GM21717 (cell line): ENCODE data around the gene CYP24A1.

Experiments
- ATAC-seq: cut with Tn5 transposase; IDR thresholded peaks from one replicate; pipeline ENCODE4 v1.9.1; 2021; ENCODE audit warnings: mild to moderate bottlenecking, moderate library complexity; ENCODE audit not compliant: unreplicated experiment

The CYP24A1 gene

DNA sequence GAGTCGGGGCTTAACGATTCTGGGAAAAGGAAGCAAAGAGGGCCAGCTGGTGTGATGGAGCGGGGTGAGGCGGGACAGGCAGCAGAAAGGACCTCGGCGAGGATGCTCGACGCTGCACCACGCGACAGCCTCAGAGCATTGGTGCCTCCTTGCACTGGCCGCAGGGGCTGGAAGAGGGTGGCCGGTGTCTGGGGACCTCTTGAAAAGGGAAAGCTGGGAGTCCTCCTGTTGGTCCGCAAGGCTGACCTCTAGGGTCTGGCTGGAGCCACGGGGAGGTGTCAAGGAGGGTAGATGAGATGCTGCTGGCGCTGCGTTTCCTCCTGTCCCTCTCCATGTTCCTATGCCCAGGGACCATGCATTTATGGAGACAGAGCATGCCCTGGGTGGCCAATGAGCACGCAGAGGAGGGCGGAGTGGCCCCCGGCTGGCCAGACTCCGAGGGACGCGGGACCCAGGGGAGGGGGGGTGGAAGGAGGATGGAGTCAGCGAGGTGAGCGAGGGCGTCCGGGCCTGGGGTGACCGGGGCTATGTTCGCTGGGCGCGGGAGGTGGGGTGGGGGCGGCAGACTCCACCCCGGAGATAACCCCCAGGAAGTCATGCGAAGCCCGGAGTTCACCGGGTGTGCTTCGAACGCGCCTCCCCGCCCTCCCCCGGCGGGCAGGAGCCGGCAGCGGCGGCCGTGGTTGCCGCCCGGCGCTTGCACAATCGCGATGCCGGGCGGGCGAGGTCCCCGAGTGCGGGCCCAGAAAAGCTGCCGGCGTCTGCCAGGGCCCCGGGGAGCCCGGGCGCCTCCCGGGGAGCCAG, at the start of gene CYP24A1:
Gene CYP24A1 (minus strand): TSS at position 334 of the 804 bp plus-strand sequence. CDS start 407 bp downstream, outside the sequence.
- ATAC-seq: no peak

DNA sequence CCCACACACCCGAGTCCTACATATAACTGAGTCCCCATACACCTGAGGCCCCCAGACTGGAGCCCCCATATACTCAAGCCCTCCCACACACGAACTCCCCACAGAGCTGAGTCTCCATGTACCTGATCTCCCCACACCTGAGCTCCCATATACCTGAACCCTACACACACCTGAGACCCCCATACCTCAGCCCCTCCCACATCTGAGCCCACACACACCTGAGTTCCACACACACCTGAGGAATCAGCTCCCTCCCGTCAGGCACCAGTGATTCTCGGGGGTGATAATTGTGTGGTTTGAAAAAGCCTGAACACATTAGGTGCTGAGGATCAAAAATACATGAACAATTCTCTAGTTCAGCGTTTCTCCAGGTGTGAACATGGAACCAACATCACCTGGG, 49.5 kb upstream of the CYP24A1 start:
- no peak for ATAC-seq

GRCh38 chr20:54221996-54222890, 48.5 kb upstream of the CYP24A1 start:
- no peak for ATAC-seq

DNA sequence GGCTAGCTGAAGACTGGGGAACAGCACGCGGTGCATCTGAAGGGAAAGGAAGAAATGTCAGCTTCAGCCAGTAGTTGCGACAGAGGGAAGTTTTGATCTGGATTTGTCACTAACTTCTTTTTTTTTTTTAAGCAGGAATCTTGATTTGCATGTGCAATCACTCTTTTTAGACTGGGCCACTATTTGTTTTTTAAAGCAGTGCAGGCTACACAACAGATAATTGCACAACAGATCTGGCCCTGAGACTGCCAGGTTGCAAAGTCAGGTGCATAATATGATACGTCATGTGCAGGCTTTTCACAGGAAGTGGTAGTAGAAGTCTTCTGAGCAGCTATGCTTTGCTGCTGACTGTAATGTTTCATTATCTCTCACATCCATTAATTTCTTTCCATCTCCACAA, 47.6 kb upstream of the CYP24A1 start:
- ATAC-seq: no peak

DNA sequence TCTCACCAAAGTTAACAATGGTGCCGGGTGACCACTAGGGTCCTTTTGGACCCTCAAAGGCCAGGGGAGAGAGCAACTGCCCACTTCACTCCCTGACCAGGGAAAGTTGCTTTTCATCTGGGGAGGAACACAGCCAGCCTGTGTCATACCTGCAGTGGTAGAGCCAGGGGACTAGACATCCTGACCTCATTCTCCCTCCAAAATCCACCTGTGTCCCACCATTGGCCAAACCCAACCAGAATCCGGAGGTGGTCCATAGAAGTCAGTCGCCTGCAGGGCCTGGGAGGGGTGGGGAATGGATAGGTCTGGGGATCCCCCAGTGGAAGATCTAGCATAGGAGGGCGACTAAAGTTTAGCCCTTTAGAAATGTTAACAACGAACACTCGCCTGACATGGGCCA, 46.9 kb upstream of the CYP24A1 start:
- ATAC-seq: no peak

DNA sequence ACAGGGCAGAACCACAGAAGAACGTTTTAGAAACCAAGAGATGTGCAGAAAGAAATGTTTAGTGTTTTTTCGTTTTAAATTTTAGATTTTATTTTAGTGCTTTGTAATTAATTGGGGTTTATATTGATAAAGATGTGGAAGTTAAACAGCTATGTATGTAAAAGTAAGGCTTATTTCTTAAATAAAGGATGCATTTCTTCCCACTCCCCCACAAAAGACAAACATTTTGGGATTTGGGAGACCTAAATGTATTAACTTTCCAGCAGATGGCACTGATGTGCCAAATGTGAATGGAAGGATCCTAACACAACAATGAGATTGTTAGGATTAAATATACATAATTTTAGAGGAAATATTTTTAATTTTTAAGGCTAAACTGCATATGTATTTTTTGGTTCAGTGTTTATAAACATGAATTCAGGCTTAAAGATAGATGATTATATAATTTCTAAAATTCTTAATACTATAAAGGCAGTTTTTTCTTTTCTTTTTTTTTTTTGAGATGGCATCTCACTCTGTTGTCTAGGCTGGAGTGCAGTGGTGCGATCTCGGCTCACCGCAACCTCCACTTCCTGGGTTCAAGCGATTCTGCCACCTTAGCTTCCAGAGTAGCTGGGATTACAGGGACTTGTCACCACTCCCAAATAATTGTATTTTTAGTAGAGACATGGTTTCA, 46.1 kb upstream of the CYP24A1 start:
- no peak for ATAC-seq

GRCh38 chr20:54218470-54218869, 44.7 kb upstream of the CYP24A1 start:
- no peak for ATAC-seq

GRCh38 chr20:54217762-54218161, 44.0 kb upstream of the CYP24A1 start:
- ATAC-seq: no peak

GRCh38 chr20:54215157-54215789, 41.5 kb upstream of the CYP24A1 start:
- ATAC-seq: no peak

DNA sequence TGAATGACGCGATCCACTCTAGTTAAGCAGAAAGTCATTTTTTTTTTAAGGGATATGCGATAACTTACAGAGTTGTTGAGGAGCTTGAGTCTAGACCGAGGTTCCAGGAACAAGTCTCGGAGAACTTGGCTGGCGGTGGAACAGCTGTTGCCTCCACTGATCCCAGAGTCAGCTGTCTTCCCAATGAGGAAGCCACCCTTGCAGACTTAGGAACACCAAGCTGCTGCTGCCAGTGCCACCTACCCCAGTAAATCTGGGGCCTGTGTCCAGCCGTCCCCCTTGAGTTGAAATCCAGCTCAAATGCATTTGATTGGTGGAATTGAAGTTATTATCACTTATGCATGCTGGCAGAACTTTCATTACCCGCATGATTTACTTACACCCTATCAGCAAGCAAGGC, 40.8 kb upstream of the CYP24A1 start:
- ATAC-seq: no peak

DNA sequence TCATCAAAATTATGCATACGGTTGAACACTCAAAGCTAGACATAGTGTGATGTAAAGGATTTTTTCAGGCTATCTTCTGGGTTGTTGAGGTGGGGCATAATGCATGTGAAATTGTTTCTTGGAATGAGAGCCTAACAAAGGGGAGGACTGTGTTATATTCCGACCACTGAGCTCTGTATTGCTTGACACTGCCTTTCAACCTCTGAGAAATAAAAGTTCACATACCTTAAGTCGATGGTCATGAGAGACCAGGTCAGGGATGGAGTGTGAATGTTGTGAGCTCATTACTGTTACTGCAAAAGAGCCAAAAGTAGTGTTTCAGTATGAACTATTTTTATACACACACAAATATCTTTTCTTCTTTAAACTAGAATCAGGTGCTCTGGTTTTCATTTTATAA, 39.1 kb upstream of the CYP24A1 start:
- ATAC-seq: no peak

GRCh38 chr20:54212226-54212625, 38.4 kb upstream of the CYP24A1 start:
- no peak for ATAC-seq

- ATAC-seq: no peak
These were observed 35.5 kb upstream of the CYP24A1 start for GRCh38 chr20:54209216-54209813.

DNA sequence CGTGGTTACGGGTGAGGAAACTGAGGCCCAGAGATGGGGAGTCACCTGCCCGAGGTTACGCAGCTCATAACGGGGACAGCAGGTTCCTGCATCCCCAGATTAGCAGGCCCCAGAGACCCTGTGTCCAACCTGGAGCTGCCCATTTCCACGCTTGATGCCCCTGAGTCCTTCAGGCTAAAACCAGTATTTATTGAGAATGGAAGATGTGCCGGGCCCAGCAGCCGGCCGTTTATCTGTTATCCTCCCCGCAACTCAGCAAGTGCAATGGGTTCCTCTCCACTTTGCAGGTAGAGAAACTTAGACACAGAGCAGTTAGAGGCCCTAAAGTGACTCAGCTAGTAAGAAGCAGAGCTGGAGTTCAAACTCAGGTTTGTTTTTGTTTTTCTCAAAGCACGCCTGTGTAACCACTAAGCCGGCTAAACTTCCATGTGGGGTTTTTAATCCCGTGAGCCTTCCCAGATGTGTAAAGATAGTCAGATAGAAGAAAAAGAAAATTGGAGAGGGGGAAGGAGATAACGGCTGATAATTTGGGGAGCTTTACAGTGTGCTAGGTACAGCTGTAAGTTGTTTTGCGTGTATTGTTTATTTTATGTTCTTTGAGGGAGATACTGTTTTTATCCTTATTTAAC, 34.9 kb upstream of the CYP24A1 start:
- peak; percentile 12 for ATAC-seq

DNA sequence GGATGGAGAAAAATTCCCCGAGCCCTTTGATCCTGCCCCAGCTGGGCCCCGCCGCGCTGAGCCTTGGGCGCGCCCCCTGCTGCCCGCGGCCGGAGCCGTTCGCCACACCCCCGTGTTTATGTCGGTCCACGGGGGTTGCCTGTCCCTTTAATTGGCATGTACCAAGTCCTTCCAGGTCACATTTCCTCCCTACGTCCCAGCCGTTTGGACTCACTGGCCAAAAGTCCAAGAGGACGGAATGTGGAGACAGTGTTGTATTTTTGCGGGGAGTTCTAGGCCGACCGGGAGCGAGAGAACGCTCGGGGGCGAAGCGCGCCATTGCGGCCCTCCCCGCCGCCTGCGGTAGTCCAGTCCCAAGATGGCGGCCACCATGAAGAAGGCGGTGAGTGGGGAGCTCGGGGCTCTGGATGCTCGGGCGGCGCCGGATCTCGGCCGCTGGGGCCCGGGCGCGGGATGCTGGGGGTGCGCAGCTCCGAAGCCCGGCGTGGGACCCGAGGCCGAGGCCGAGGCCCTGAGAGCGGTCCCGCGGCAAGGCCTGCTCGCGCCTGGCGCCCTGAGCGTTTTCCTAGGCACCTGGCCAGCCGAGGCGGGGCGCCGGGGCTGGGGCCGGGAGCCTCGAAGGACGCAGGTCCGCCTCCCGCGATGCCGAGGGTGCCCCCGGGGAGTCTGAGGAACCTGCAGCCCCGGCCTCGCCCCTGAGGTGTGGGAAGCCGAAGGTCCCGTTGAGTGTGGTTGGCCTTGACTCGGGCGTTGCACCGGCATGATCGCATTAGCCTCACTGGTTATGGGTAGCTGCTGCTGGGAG, 34.2 kb upstream of the CYP24A1 start, which contains the start of gene PFDN4:
Gene PFDN4 (plus strand): TSS at position 345 of the 805 bp plus-strand sequence. CDS start 14 bp downstream, at position 359.
- peak; percentile 97 for ATAC-seq

- no peak for ATAC-seq
These were observed 33.4 kb upstream of the CYP24A1 start for GRCh38 chr20:54207053-54207742.

DNA sequence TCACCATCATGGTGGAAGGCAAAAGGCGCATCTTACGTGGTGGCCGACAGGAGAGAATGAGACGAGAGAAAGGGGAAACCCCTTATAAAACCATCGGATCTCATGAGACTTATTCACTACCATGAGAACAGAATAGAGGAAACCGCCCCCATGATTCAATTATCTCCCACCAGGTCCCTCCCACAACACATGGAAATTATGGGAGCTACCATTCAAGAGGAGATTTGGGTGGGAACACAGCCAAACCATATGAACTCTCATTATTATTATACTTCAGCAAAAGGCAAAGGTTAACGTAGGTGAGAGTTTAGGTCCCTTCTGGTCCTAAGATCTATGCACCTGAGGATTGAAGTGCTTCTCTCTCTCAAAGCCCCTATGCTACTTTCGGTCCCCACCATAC, 31.7 kb upstream of the CYP24A1 start:
- no peak for ATAC-seq

DNA sequence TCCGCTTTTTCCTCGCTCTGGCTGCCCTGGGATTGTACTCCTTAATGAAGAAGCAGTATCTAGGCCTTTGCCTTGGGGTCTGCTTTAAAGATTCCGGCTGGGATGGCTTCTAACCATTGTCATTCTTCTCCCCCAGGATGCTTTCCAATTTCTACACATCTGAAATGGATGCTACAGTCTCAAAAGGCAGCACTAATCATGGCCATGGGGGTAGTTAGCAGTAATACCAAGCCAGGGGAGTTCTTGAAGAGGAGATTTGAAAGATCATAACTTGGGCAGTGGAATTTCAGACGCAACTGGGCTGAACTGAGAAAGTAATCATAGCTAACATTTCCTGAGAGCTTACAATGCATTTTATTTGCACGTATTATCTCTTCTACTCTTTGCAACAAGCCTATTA, 30.7 kb upstream of the CYP24A1 start:
- ATAC-seq: no peak
